GM12878 (cell line): ENCODE results near the gene APBB3. TPM values are rescaled to one million over a fixed set of nuclear protein-coding genes. Genes with fewer than 3 reads are reported as not detected.

Experiments used
- ATAC-seq: fragments of 200-7000 bp; cut with Tn5 transposase; 3 replicates; pipeline ENCODE4 v1.9.1; 2020; ENCODE audit warnings: mild to moderate bottlenecking, moderate library complexity
- BruUV-seq: library from RNA; stranded (reverse); fragments of 400-500 nt; replicated peaks from 2 replicates; lab custom pipeline; 2021; lab: Mats Ljungman, UMichigan
- CTCF ChIA-PET: fragments of 300-600 bp; sonication (Branson Sonifier 250); formaldehyde crosslinking; extraction: SDS; loops from one replicate; lab custom pipeline; 2021; ENCODE audit warnings: inconsistent platforms; lab: Yijun Ruan, JAX
- POLR2A ChIA-PET: fragments of 350-600 bp; formaldehyde crosslinking; extraction: SDS; loops from one replicate; lab custom pipeline; 2021; ENCODE audit warnings: inconsistent platforms; lab: Charles Lee
- RAD21 ChIA-PET: fragments of 300-600 bp; sonication (Branson Sonifier 250); formaldehyde crosslinking; loops from one replicate; lab custom pipeline; 2023; ENCODE audit warnings: antibody characterized with exemption; ENCODE audit not compliant: unreplicated experiment; lab: Charles Lee
- SMC1A ChIA-PET: fragments of 300-600 bp; sonication (Branson Sonifier 250); formaldehyde crosslinking; loops from one replicate; lab custom pipeline; 2023; ENCODE audit not compliant: unreplicated experiment, uncharacterized antibody; lab: Charles Lee
- DNase-seq: peaks from one replicate; pipeline ENCODE4 v3.0.0-alpha.2; 2011; ENCODE audit warnings: low read depth, low spot score
- FAIRE-seq: peaks from 3 replicates; lab custom pipeline; 2011; peaks lifted over from hg19 to GRCh38; lab: Jason Lieb, UNC
- H2AFZ ChIP-seq: 2 replicates; pipeline ENCODE4 v1.6.0; 2011; ENCODE audit warnings: low read depth, low read length, control low read depth; ENCODE audit not compliant: control insufficient read depth
- H3K27ac ChIP-seq: 2 replicates; pipeline ENCODE4 v1.5.1; 2011; ENCODE audit warnings: control low read depth; ENCODE audit not compliant: control insufficient read depth, insufficient read depth
- H3K27me3 ChIP-seq, 2 experiments: replicated peaks in 1 of 2; 2 replicates each; pipeline versions ENCODE4 v1.6.0 to v1.6.1; 2011; ENCODE audit warnings: low read length in 1 of 2; ENCODE audit not compliant: control insufficient read depth in 2 of 2, insufficient read depth in 2 of 2
- H3K36me3 ChIP-seq, 2 experiments: 2 replicates each; pipeline ENCODE4 v1.5.1; 2011; ENCODE audit warnings: low read length in 1 of 2; ENCODE audit not compliant: control insufficient read depth in 2 of 2, insufficient read depth in 2 of 2
- H3K4me1 ChIP-seq: 2 replicates; pipeline ENCODE4 v1.6.1; 2011; ENCODE audit warnings: mild to moderate bottlenecking, low read length, moderate library complexity, mixed read lengths; ENCODE audit not compliant: control insufficient read depth, insufficient read depth
- H3K4me2 ChIP-seq: 2 replicates; pipeline ENCODE4 v1.6.0; 2011; ENCODE audit warnings: control low read depth; ENCODE audit not compliant: control insufficient read depth, insufficient read depth
- H3K4me3 ChIP-seq: fragments of 200-600 bp; sonication (generic); 2 replicates; pipeline ENCODE4 v1.5.1; 2016
- H3K79me2 ChIP-seq: 2 replicates; pipeline ENCODE4 v1.6.0; 2011; ENCODE audit warnings: low read length; ENCODE audit not compliant: control insufficient read depth, insufficient read depth
- H3K9ac ChIP-seq: 2 replicates; pipeline ENCODE4 v1.8.0; 2011; ENCODE audit warnings: low read length, control low read depth, mixed read lengths; ENCODE audit not compliant: control insufficient read depth, insufficient read depth
- H3K9me3 ChIP-seq: replicated peaks from 3 replicates; pipeline ENCODE4 v1.5.1; 2011; ENCODE audit warnings: mild to moderate bottlenecking, low read length; ENCODE audit not compliant: control insufficient read depth, insufficient read depth
- H4K20me1 ChIP-seq: 2 replicates; pipeline ENCODE4 v1.6.0; 2011; ENCODE audit not compliant: control insufficient read depth, insufficient read depth
- CBX3 ChIP-seq: fragments of 200-600 bp; sonication (generic); IDR thresholded peaks from 2 replicates; pipeline ENCODE4 v1.6.1; 2016; ENCODE audit warnings: low read depth, borderline replicate concordance
- CHD4 ChIP-seq: fragments of 200-600 bp; sonication (generic); IDR thresholded peaks from 2 replicates; pipeline ENCODE4 v1.6.1; 2016; ENCODE audit warnings: mild to moderate bottlenecking
- HDAC2 ChIP-seq: fragments of 200-600 bp; sonication (generic); IDR thresholded peaks from 2 replicates; pipeline ENCODE4 v1.6.1; 2017
- IKZF1 ChIP-seq: fragments of 450-650 bp; conservative IDR thresholded peaks from 2 replicates; pipeline ENCODE4 v1.6.1; 2017; ENCODE audit warnings: antibody characterized with exemption, mild to moderate bottlenecking
- MXI1 ChIP-seq: fragments of 150-350 bp; IDR thresholded peaks from 2 replicates; pipeline ENCODE4 v1.6.1; 2011; ENCODE audit warnings: low read depth, mild to moderate bottlenecking, inconsistent platforms, low read length, improper control_type of control experiment
- POLR2AphosphoS5 ChIP-seq: IDR thresholded peaks from 2 replicates; pipeline ENCODE4 v1.6.1; 2011; ENCODE audit warnings: mild to moderate bottlenecking, low read length, inconsistent platforms
- RUNX3 ChIP-seq: IDR thresholded peaks from 2 replicates; pipeline ENCODE4 v1.6.1; 2012; ENCODE audit warnings: low read length, inconsistent platforms
- SIN3A ChIP-seq: IDR thresholded peaks from 2 replicates; pipeline ENCODE4 v1.6.1; 2012; ENCODE audit warnings: low read depth, low read length, improper control_type of control experiment
- SMAD1 ChIP-seq: fragments of 450-650 bp; IDR thresholded peaks from 2 replicates; pipeline ENCODE4 v1.6.1; 2018; ENCODE audit warnings: mild to moderate bottlenecking, low read depth; ENCODE audit not compliant: partially characterized antibody
- ZZZ3 ChIP-seq: IDR thresholded peaks from 2 replicates; pipeline ENCODE4 v1.6.1; 2011; ENCODE audit warnings: low read depth; ENCODE audit not compliant: control insufficient read depth, insufficient read length
- WGBS: methylation state at CpG from one replicate; pipeline ENCODE4 v1.1.6; 2016; ENCODE audit warnings: low lambda C conversion rate; ENCODE audit not compliant: insufficient replicate concordance, insufficient coverage; ENCODE audit errors: missing lambda C conversion rate; 5-methylcytosine and 5-hydroxymethylcytosine counted together
- in situ Hi-C: fragments of 300-500 bp; cut with MboI; formaldehyde crosslinking; loops from 9 replicates; pipeline ENCODE4 v1.14.3; 2018; ENCODE audit warnings: mixed read lengths
- intact Hi-C: fragments of 100-400 bp; cut with micrococcal nuclease; formaldehyde crosslinking; loops from one replicate; pipeline ENCODE4 v1.14.2; 2022; ENCODE audit not compliant: unreplicated experiment
- polyA plus RNA-seq, 11 experiments: library from polyadenylated mRNA; depleted of rRNA in 4 of 11; unstranded in 6 of 11; stranded (reverse) in 5 of 11; fragments of >200 nt; fragmentation: Nextera tagmentation in 4 of 11; fragmentation: Illumina TruSeq in 1 of 11; extraction: Ambion mirVana in 4 of 11; extraction: Trizol in 1 of 11; gene quantifications; 1 replicate in 1 of 11; 2 replicates in 10 of 11; pipeline versions ENCODE4 v1.2.1 to v1.2.3, GENCODE V29; 2011 to 2016; ENCODE audit warnings: inconsistent platforms in 2 of 11, missing spikeins in 2 of 11, low read depth in 1 of 11
- total RNA-seq, 4 experiments: library from RNA; depleted of rRNA in 3 of 4; stranded (reverse); fragments of >200 nt in 3 of 4; fragmentation: Illumina TruSeq in 1 of 4; extraction: Trizol in 1 of 4; gene quantifications; 2 replicates each; pipeline versions ENCODE4 v1.2.1 to v1.2.3, GENCODE V29; 2013 to 2021
- TF ChIP-seq, protein P1 (sequence below): fragments of 450-650 bp; IDR thresholded peaks from 2 replicates; pipeline ENCODE4 v1.6.1; 2018; ENCODE audit warnings: mild to moderate bottlenecking, low read depth, moderate library complexity; ENCODE audit not compliant: partially characterized antibody
- TF ChIP-seq, protein P2 (sequence below): fragments of 450-650 bp; IDR thresholded peaks from 2 replicates; pipeline ENCODE4 v1.6.1; 2017; ENCODE audit warnings: mild to moderate bottlenecking, moderate library complexity
- TF ChIP-seq, protein P3 (sequence below): fragments of 450-650 bp; conservative IDR thresholded peaks from 2 replicates; pipeline ENCODE4 v1.6.1; 2017; ENCODE audit warnings: mild to moderate bottlenecking, moderate library complexity

The APBB3 gene
- total and polyA plus RNA-seq, 10 of the 15 experiments (the other 5 are each of a cell fraction or from before 2014, with no cell fraction given) = 0.35 to 33.3 (median 14.3) TPM

DNA sequence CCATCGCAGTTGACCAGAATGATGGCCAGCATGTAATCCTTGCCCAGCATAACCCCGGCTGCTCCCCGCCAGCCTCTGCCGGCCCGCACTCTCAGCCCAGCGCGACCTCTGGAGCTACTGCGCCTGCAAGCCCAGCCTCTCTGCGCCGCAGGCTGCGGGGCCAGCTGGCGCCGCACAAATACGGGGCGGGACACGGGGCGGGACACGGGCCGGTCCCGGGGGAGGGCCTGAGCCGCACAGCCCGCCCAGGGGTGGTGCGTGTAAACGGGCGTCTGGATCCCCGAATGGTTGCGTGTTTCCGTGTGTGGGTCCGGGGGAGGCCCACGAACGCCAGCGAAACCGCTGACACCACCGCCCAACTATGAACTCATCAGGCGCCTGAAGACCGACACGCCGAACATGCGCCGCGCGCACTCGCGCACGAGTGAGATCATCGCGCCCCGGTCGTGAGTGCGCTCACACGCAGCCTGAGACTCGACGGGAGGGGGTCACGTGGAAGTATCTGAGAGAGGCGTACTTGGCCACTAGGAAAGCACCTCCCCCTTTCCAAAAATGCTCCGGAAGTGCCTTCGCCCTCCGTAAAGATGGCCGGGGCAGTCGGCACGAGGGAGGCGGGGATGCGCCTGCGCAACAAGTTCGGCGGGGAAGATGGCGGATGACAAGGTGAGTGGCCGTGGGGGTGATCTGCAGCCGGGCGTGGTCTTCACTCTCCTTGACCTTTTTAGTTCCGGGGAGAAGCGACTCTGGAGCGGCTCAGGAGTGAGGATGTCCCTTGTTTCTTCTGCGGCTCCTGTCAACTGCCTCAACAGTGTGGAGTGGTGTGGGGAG lies at the start of gene APBB3, which contains the start of gene SLC35A4 (continued):
- TF ChIP-seq, protein P1, sequence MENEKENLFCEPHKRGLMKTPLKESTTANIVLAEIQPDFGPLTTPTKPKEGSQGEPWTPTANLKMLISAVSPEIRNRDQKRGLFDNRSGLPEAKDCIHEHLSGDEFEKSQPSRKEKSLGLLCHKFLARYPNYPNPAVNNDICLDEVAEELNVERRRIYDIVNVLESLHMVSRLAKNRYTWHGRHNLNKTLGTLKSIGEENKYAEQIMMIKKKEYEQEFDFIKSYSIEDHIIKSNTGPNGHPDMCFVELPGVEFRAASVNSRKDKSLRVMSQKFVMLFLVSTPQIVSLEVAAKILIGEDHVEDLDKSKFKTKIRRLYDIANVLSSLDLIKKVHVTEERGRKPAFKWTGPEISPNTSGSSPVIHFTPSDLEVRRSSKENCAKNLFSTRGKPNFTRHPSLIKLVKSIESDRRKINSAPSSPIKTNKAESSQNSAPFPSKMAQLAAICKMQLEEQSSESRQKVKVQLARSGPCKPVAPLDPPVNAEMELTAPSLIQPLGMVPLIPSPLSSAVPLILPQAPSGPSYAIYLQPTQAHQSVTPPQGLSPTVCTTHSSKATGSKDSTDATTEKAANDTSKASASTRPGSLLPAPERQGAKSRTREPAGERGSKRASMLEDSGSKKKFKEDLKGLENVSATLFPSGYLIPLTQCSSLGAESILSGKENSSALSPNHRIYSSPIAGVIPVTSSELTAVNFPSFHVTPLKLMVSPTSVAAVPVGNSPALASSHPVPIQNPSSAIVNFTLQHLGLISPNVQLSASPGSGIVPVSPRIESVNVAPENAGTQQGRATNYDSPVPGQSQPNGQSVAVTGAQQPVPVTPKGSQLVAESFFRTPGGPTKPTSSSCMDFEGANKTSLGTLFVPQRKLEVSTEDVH = no peak
- TF ChIP-seq HDAC2 (no peak), RUNX3 (peak; percentile 77)

DNA sequence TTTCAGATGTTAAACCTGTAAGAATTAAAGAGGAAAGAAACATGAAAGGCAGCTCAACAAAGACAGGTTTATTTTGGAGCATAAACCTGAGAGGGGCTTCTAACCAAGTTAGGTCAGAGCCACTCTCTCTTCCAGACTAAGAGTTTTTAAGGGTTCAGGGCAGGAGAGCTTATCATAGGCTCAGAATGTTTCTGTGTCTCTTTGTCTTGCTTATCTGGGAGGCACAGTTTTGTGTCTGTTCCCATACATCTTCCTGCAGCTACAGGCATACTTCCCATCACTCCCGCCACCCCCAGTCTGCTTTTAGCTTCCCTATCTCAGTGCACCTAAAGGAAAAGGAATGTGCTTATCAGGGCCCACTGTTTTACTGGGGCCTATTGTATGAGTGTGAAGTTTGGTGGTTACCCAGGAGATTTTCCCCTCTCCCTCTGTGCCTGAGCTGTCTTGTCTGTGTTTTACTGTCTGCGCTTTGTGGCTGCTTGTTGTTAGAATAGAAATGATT lies 46.7 kb upstream of the APBB3 start:
- no TSS peak for BruUV-seq
- Histone ChIP-seq H3K4me2 (no peak overlapping the region), H3K4me3 (no peak overlapping the region), H4K20me1 (no peaks in the 10 kb centered on the region), H2AFZ (no peak overlapping the region), H3K27ac (no peak overlapping the region), H3K27me3 (no peaks in the 10 kb centered on the region), H3K79me2 (no peaks in the 10 kb centered on the region), H3K9ac (no peak overlapping the region), H3K4me1 (no peaks in the 10 kb centered on the region), H3K9me3 (no peaks in the 10 kb centered on the region), H3K36me3 (no peaks in the 10 kb centered on the region)
- no peak for DNase-seq
- ChIA-PET RAD21 (interaction anchor here (1.3 kb wide), 1 partner anchor 64 kb away, joined by 3 read pairs; the partner anchor contains the start of gene EIF4EBP3), POLR2A (no interaction called here), SMC1A (no interaction called here), CTCF (no interaction called here)
- 49% methylated on average over 2 of the region's 2 CpGs for WGBS
- intact Hi-C loops = no loop called here
- in situ Hi-C loops = no loop called here
- ATAC-seq = no peak
- FAIRE-seq = no peak
- no peak for TF ChIP-seq POLR2AphosphoS5
- TF ChIP-seq MXI1 = no peak
- TF ChIP-seq CHD4 = no peak
- TF ChIP-seq SMAD1 = no peak
- TF ChIP-seq HDAC2 = no peak
- TF ChIP-seq CBX3 = no peak
- TF ChIP-seq ZZZ3 = no peak
- no peak for TF ChIP-seq IKZF1
- TF ChIP-seq SIN3A = no peak
- TF ChIP-seq, protein P2, sequence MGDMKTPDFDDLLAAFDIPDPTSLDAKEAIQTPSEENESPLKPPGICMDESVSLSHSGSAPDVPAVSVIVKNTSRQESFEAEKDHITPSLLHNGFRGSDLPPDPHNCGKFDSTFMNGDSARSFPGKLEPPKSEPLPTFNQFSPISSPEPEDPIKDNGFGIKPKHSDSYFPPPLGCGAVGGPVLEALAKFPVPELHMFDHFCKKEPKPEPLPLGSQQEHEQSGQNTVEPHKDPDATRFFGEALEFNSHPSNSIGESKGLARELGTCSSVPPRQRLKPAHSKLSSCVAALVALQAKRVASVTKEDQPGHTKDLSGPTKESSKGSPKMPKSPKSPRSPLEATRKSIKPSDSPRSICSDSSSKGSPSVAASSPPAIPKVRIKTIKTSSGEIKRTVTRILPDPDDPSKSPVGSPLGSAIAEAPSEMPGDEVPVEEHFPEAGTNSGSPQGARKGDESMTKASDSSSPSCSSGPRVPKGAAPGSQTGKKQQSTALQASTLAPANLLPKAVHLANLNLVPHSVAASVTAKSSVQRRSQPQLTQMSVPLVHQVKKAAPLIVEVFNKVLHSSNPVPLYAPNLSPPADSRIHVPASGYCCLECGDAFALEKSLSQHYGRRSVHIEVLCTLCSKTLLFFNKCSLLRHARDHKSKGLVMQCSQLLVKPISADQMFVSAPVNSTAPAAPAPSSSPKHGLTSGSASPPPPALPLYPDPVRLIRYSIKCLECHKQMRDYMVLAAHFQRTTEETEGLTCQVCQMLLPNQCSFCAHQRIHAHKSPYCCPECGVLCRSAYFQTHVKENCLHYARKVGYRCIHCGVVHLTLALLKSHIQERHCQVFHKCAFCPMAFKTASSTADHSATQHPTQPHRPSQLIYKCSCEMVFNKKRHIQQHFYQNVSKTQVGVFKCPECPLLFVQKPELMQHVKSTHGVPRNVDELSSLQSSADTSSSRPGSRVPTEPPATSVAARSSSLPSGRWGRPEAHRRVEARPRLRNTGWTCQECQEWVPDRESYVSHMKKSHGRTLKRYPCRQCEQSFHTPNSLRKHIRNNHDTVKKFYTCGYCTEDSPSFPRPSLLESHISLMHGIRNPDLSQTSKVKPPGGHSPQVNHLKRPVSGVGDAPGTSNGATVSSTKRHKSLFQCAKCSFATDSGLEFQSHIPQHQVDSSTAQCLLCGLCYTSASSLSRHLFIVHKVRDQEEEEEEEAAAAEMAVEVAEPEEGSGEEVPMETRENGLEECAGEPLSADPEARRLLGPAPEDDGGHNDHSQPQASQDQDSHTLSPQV = no peak
- TF ChIP-seq, protein P3, sequence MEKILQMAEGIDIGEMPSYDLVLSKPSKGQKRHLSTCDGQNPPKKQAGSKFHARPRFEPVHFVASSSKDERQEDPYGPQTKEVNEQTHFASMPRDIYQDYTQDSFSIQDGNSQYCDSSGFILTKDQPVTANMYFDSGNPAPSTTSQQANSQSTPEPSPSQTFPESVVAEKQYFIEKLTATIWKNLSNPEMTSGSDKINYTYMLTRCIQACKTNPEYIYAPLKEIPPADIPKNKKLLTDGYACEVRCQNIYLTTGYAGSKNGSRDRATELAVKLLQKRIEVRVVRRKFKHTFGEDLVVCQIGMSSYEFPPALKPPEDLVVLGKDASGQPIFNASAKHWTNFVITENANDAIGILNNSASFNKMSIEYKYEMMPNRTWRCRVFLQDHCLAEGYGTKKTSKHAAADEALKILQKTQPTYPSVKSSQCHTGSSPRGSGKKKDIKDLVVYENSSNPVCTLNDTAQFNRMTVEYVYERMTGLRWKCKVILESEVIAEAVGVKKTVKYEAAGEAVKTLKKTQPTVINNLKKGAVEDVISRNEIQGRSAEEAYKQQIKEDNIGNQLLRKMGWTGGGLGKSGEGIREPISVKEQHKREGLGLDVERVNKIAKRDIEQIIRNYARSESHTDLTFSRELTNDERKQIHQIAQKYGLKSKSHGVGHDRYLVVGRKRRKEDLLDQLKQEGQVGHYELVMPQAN = no peak
